ENCODE measurements around the gene MDP1. TPM values are rescaled to one million over a fixed set of nuclear protein-coding genes. Genes with fewer than 3 reads are reported as not detected.

Gene MDP1
- total RNA-seq, 3 donors from 2014 or later = 13.1 to 20.8 (median 17.1) TPM

- intact Hi-C loops (cut with DNase I; ENCODE audit: low total_unique reads) = no loop called here
- peaks cover 5% of the 10 kb centered on the region for H3K36me3 ChIP-seq
These were observed 32.8 kb downstream of the MDP1 start for GRCh38 chr14:24183014-24183481.

GRCh38 chr14:24182110-24182882 is 33.6 kb downstream of the MDP1 start:
- intact Hi-C loops (cut with DNase I; ENCODE audit: low total_unique reads) = no loop called here
- Histone ChIP-seq H3K27ac (peak overlapping the region in 1 of 2 donors; percentile 7), H3K27me3 (no peaks in the 10 kb centered on the region), H3K4me1 (peaks cover 0 to under 1% of the 10 kb centered on the region in 2 donors), H3K9me3 (no peaks in the 10 kb centered on the region), H3K4me3 (no peak overlapping the region), H3K36me3 (peaks cover 5% of the 10 kb centered on the region)
- DNase-seq (ENCODE audit: low spot score in 2 of 2) = no peak
- TF ChIP-seq POLR2A (IDR thresholded peaks at IDR 0.05) (no peak), CTCF (IDR thresholded peaks at IDR 0.05) (no peak), POLR2AphosphoS5 (IDR thresholded peaks at IDR 0.05) (no peak)

More at GRCh38 chr14:24183014-24183481, 32.8 kb downstream of the MDP1 start:
- no peak for DNase-seq (ENCODE audit: low spot score in 2 of 2)
- TF ChIP-seq POLR2AphosphoS5 (IDR thresholded peaks at IDR 0.05) (no peak), CTCF (IDR thresholded peaks at IDR 0.05) (no peak), POLR2A (IDR thresholded peaks at IDR 0.05) (no peak)
- Histone ChIP-seq H3K4me3 (no peak overlapping the region), H3K4me1 (peaks cover 0 to 8% of the 10 kb centered on the region in 2 donors), H3K27ac (no peak overlapping the region), H3K9me3 (no peaks in the 10 kb centered on the region), H3K27me3 (no peaks in the 10 kb centered on the region)

- no peak overlapping the region for H3K27ac ChIP-seq
These were observed 34.3 kb downstream of the MDP1 start for GRCh38 chr14:24181371-24182077.

GRCh38 chr14:24179961-24180796 is 35.7 kb downstream of the MDP1 start:
- H3K9me3 ChIP-seq = no peaks in the 10 kb centered on the region
- H3K4me1 ChIP-seq = no peaks in the 10 kb centered on the region
- peak overlapping the region; percentile 66 to 83 for H3K27ac ChIP-seq
- H3K36me3 ChIP-seq = peaks cover 8% of the 10 kb centered on the region
- H3K27me3 ChIP-seq = no peaks in the 10 kb centered on the region
- intact Hi-C loops (cut with DNase I; ENCODE audit: low total_unique reads) = no loop called here
- TF ChIP-seq POLR2AphosphoS5 (IDR thresholded peaks at IDR 0.05) = no peak
- no peak for TF ChIP-seq CTCF (IDR thresholded peaks at IDR 0.05)
- no peak for TF ChIP-seq POLR2A (IDR thresholded peaks at IDR 0.05)
- no peak for DNase-seq (ENCODE audit: low spot score in 2 of 2)
- H3K4me3 ChIP-seq = no peak overlapping the region

More at GRCh38 chr14:24181371-24182077, 34.3 kb downstream of the MDP1 start:
- peaks cover 7% of the 10 kb centered on the region for H3K36me3 ChIP-seq
- H3K4me3 ChIP-seq = no peak overlapping the region
- TF ChIP-seq POLR2AphosphoS5 (IDR thresholded peaks at IDR 0.05) (no peak), POLR2A (IDR thresholded peaks at IDR 0.05) (no peak), CTCF (IDR thresholded peaks at IDR 0.05) (no peak)
- no peaks in the 10 kb centered on the region for H3K27me3 ChIP-seq
- no peaks in the 10 kb centered on the region for H3K9me3 ChIP-seq
- no peak for DNase-seq (ENCODE audit: low spot score in 2 of 2)
- no peaks in the 10 kb centered on the region for H3K4me1 ChIP-seq
- intact Hi-C loops (cut with DNase I; ENCODE audit: low total_unique reads) = no loop called here
